Endodermal cell (in vitro differentiated cells): ENCODE data around the gene GNL1. TPM values are rescaled to one million over a fixed set of nuclear protein-coding genes. Genes with fewer than 3 reads are reported as not detected.

Source experiments
- DNase-seq: peaks from one replicate; pipeline ENCODE4 v3.0.0-alpha.2; 2017
- H3K27ac ChIP-seq: 2 replicates; pipeline ENCODE4 v1.5.1; 2013; ENCODE audit warnings: mild to moderate bottlenecking, low read depth, low read length, moderate library complexity
- H3K27me3 ChIP-seq: 2 replicates; pipeline ENCODE4 v1.6.1; 2013; ENCODE audit warnings: mild to moderate bottlenecking, low read length, moderate library complexity; ENCODE audit not compliant: insufficient read depth, control insufficient read depth, poor library complexity, severe bottlenecking
- H3K36me3 ChIP-seq: 2 replicates; pipeline ENCODE4 v1.7.0; 2013; ENCODE audit warnings: mild to moderate bottlenecking, low read length, moderate library complexity; ENCODE audit not compliant: control insufficient read depth, insufficient read depth
- H3K4me1 ChIP-seq: one replicate; pipeline ENCODE4 v1.7.0; 2013; ENCODE audit warnings: low read length; ENCODE audit not compliant: control insufficient read depth, insufficient read depth
- H3K4me3 ChIP-seq: 2 replicates; pipeline ENCODE4 v1.5.1; 2013; ENCODE audit warnings: mild to moderate bottlenecking, low read length, moderate library complexity
- H3K9ac ChIP-seq: 2 replicates; pipeline ENCODE4 v1.6.1; 2013; ENCODE audit warnings: mild to moderate bottlenecking, low read length, moderate library complexity; ENCODE audit not compliant: poor library complexity, severe bottlenecking; ENCODE audit errors: extremely low read depth
- H3K9me3 ChIP-seq: 2 replicates; pipeline ENCODE4 v1.6.1; 2013; ENCODE audit warnings: mild to moderate bottlenecking, low read length, moderate library complexity; ENCODE audit not compliant: control insufficient read depth
- H3K27ac Mint-ChIP-seq: 2 replicates; pipeline ENCODE4 v1.8.0; 2020; ENCODE audit warnings: mixed read lengths
- H3K27me3 Mint-ChIP-seq: 2 replicates; pipeline ENCODE4 v1.8.0; 2021; ENCODE audit warnings: mild to moderate bottlenecking, mixed read lengths; ENCODE audit not compliant: insufficient read depth
- H3K36me3 Mint-ChIP-seq: 2 replicates; pipeline ENCODE4 v1.8.0; 2020; ENCODE audit warnings: low read depth, mixed read lengths
- H3K4me1 Mint-ChIP-seq: 2 replicates; pipeline ENCODE4 v1.8.0; 2020; ENCODE audit warnings: mixed read lengths
- H3K4me3 Mint-ChIP-seq: 2 replicates; pipeline ENCODE4 v1.8.0; 2020; ENCODE audit warnings: mild to moderate bottlenecking, moderate library complexity, mixed read lengths
- H3K9me3 Mint-ChIP-seq: 2 replicates; pipeline ENCODE4 v1.8.0; 2020; ENCODE audit warnings: mild to moderate bottlenecking, mixed read lengths
- WGBS, 2 experiments: methylation state at CpG; one replicate each; pipeline versions ENCODE4 v1.1.5 to v1.1.7; 2013; ENCODE audit warnings: missing lambda C conversion rate in 2 of 2, mixed read lengths in 1 of 2; ENCODE audit not compliant: insufficient coverage in 1 of 2, insufficient read length in 1 of 2; 5-methylcytosine and 5-hydroxymethylcytosine counted together
- total RNA-seq, 2 donors: library from RNA; stranded (reverse); fragmentation: NEBNext Ultra II Directional in 1 of 2; extraction: Animal tissue kit (Norgen Biotek cat#: 25700) in 1 of 2; gene quantifications; 2 replicates in 1 of 2; 3 replicates in 1 of 2; pipeline ENCODE4 v1.2.1, GENCODE V29; 2021
- TF ChIP-seq, protein P1 (sequence below): fragments of 200-600 bp; sonication (generic); conservative IDR thresholded peaks from 2 replicates; pipeline ENCODE4 v1.5.0; 2021; ENCODE audit warnings: antibody characterized with exemption, mild to moderate bottlenecking

Gene GNL1
- total RNA-seq, 2 donors from 2014 or later, result 82.1 to 93.5 TPM

- no peaks in the 10 kb centered on the region for H3K4me1 Mint-ChIP-seq
- H3K4me1 ChIP-seq, result no peaks in the 10 kb centered on the region
- H3K36me3 ChIP-seq, result peaks cover 71% of the 10 kb centered on the region
- no peak overlapping the region for H3K27ac Mint-ChIP-seq
- H3K27ac ChIP-seq, result no peak overlapping the region
- H3K9me3 Mint-ChIP-seq, result no peaks in the 10 kb centered on the region
- H3K4me3 Mint-ChIP-seq, result no peak overlapping the region
- H3K9me3 ChIP-seq, result no peaks in the 10 kb centered on the region
- H3K9ac ChIP-seq, result no peak overlapping the region
- 100% methylated on average over 1 of the region's 1 CpG for WGBS, 2 experiments
- H3K4me3 ChIP-seq, result no peak overlapping the region
- H3K36me3 Mint-ChIP-seq, result peaks cover 70% of the 10 kb centered on the region
- no peak for DNase-seq
- TF ChIP-seq, protein P1, sequence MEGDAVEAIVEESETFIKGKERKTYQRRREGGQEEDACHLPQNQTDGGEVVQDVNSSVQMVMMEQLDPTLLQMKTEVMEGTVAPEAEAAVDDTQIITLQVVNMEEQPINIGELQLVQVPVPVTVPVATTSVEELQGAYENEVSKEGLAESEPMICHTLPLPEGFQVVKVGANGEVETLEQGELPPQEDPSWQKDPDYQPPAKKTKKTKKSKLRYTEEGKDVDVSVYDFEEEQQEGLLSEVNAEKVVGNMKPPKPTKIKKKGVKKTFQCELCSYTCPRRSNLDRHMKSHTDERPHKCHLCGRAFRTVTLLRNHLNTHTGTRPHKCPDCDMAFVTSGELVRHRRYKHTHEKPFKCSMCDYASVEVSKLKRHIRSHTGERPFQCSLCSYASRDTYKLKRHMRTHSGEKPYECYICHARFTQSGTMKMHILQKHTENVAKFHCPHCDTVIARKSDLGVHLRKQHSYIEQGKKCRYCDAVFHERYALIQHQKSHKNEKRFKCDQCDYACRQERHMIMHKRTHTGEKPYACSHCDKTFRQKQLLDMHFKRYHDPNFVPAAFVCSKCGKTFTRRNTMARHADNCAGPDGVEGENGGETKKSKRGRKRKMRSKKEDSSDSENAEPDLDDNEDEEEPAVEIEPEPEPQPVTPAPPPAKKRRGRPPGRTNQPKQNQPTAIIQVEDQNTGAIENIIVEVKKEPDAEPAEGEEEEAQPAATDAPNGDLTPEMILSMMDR, result no peak
- H3K27me3 ChIP-seq, result no peaks in the 10 kb centered on the region
- no peaks in the 10 kb centered on the region for H3K27me3 Mint-ChIP-seq
Measured at GRCh38 chr6:30592287-30592686, 36.0 kb upstream of the GNL1 start.

- TF ChIP-seq, protein P1, result no peak
- Histone ChIP-seq H3K4me1 (no peaks in the 10 kb centered on the region), H3K27ac (no peak overlapping the region), H3K4me3 (no peak overlapping the region), H3K36me3 (peaks cover 84% of the 10 kb centered on the region), H3K9me3 (no peaks in the 10 kb centered on the region), H3K27me3 (no peaks in the 10 kb centered on the region), H3K9ac (no peak overlapping the region)
- peaks cover 75% of the 10 kb centered on the region for H3K36me3 Mint-ChIP-seq
- DNase-seq, result no peak
- H3K27ac Mint-ChIP-seq, result no peak overlapping the region
- H3K4me1 Mint-ChIP-seq, result no peaks in the 10 kb centered on the region
- H3K9me3 Mint-ChIP-seq, result no peaks in the 10 kb centered on the region
- no peaks in the 10 kb centered on the region for H3K27me3 Mint-ChIP-seq
- 100% methylated on average over 1 of the region's 1 CpG; no CpG with 5 or more reads in 1 of the 2 experiments for WGBS, 2 experiments
- no peak overlapping the region for H3K4me3 Mint-ChIP-seq
Measured at GRCh38 chr6:30591008-30591407, 34.7 kb upstream of the GNL1 start.

GRCh38 chr6:30590509-30590908 is 34.2 kb upstream of the GNL1 start:
- H3K27ac ChIP-seq, result no peak overlapping the region
- no peak for DNase-seq
- no peaks in the 10 kb centered on the region for H3K9me3 ChIP-seq
- no peak overlapping the region for H3K4me3 ChIP-seq
- peaks cover 85% of the 10 kb centered on the region for H3K36me3 ChIP-seq
- Mint-ChIP-seq H3K9me3 (no peaks in the 10 kb centered on the region), H3K27me3 (no peaks in the 10 kb centered on the region), H3K4me1 (no peaks in the 10 kb centered on the region), H3K36me3 (peaks cover 78% of the 10 kb centered on the region), H3K4me3 (no peak overlapping the region), H3K27ac (peak overlapping the region; percentile 18)
- TF ChIP-seq, protein P1, result no peak
- no peak overlapping the region for H3K9ac ChIP-seq
- no peaks in the 10 kb centered on the region for H3K4me1 ChIP-seq
- WGBS, 2 experiments, result 96 to 97% methylated on average over 7 to 8 of the region's 8 CpGs
- no peaks in the 10 kb centered on the region for H3K27me3 ChIP-seq
